GM04503 (cell line): ENCODE measurements around the gene BCKDHB.

Experiments
- DNase-seq: peaks from one replicate; pipeline ENCODE4 v3.0.0-alpha.2; 2012; ENCODE audit warnings: low read depth

Gene BCKDHB

GRCh38 chr6:80151635-80152034 is 45.2 kb downstream of the BCKDHB start:
- DNase-seq: no peak

- no peak for DNase-seq
Observed at GRCh38 chr6:80154160-80154559, 47.7 kb downstream of the BCKDHB start.

GRCh38 chr6:80156221-80156620 is 49.8 kb downstream of the BCKDHB start:
- no peak for DNase-seq

DNA sequence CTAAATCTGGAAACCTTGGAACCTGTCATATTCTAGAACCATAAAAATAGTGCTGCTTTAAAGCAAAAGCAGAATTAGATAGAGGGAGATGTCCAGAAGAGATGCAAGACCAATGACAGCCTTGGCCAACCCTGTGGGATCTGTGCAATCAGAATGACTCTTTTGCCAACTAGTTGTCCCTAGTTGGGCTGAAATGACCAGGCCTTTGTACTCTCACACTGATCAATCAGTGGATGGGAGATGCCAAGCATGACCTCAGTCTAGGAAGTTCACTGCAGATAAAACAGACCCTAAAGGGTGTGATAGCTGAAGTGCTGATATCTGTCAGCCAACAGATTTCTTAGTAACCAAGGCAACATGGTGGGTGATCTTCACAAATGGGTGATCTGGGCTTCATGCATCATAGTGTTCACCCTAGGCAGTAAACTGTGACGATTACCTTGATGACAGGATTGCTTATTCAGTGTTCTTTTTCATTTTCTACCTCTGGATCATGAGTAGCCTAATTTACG is 52.1 kb downstream of the BCKDHB start:
- no peak for DNase-seq

GRCh38 chr6:80161434-80161833 is 55.0 kb downstream of the BCKDHB start:
- no peak for DNase-seq

DNA sequence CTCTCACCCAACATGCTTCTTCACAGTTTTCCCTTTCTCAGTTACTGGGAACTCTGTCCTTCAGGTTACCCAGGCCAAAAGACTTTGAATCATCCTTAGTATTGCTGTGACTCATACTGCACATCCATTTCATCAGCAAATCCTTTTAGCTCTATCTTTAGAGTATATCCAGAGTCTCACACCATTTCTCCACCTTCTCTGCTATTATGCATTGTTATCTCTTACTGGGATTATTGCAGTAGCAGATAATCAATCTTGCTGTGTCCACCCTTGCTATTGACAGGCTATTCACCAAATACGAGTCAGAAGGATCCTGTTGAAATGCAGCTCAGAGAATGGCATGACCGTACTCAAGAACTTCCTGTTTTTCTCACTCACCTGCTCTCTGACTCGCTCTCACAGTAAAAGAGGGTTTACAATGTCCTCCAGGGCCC is 57.3 kb downstream of the BCKDHB start:
- peak; percentile 65 for DNase-seq

DNA sequence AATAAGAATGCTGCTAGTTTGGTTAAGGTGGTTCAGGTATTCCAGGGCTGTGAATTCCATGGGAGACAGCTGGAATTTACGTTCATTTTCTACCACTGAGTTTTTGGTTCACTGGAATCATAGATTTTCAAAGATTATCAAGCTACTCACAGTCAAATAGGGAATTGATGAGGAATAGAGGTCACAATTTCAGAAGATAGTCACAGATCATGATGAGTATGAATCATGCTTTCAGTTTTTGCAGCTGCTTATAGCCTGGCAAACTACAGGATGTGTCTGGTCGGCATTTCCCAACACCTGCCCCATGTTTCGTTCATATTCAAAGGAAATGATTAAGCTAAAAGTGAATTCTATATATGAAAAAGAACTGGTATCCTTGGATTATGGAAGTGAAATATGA is 58.7 kb downstream of the BCKDHB start:
- DNase-seq: no peak

DNA sequence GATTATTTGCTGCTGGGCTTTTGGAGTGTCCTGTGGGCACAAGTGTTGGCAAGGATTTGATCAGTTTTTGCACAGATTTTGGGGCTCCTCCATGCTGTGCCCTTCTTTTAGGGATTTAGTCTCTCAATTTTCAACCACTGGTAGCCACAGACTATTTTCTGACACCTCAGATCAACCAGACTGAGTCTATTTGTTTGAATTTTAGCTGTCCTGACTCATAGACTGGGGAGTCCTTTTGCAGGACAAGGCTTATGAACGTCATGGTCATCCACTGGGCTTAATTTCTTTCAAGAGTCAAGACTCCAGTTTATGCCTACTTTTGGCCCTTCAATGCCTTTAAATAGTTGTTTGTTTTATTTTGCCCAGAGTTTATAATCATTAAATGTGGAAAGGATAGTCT is 59.3 kb downstream of the BCKDHB start:
- no peak for DNase-seq

DNA sequence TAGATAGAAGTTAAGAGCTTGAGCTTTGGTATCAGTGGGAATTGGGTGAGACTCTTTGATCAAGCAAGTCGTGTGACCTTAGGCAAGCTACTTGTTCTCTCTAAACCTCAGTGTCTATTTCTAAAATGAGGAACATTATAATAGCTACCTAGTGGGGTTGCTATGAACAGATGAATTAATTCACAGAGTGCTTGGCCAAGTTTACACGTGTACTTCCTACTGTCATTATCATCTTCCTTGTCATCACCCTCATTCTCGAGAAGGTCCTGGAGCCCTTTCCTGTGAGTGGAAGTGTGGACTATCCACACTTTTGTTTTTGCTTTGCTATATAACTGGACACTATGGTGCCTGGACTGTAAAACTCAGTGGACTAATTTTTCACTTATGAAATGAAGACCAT is 64.0 kb downstream of the BCKDHB start:
- DNase-seq: no peak

DNA sequence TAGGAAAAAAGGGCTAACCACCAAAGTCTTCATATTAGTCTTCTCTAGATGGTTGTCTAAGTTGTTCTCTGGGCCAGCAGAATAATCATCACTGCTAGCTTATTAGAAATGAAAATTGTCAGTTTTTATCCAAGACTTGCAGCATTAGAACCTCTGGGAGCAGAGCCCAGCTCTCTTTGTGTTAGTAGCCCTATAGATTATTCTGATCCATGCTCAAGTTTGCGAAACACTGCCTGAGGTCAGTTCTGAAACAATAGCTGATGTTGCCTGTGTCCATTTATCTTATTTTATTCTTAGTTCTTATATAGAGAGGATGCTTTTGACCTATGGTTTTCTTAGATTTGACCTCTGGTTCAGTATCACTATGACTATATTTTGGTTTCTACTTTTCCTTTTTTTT is 66.9 kb downstream of the BCKDHB start:
- no peak for DNase-seq

DNA sequence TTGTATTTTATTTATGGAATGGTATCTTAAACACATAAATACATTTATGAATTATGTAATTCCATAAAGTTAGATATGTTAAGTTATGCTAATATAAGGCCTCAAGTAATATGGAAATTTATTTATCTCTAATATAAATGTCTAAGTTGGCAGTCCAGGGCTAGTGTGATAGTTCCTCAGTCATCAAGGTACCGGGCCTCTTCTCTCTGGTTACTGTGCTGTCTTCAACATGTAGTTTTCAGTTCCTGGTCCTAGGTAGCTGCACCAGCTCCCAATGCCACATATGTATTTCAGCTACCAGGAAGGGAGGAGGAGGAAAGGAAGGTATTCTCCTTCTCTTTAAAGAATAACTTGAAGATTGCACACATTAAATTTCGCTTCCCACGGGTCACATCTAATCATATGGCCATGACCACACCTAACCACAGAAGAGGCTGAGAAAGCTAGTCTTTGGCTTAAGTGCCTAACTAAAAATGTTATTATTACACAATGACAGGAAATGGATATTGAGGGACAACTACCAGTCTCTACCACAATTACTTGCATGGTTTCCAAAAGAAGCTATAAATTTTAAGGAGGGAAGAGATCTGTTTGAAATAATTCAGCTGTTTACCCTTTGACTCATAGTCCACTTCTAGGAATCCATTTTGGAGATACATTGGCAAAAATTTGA is 68.6 kb downstream of the BCKDHB start:
- peak; percentile 86 for DNase-seq

- no peak for DNase-seq
Observed at GRCh38 chr6:80179695-80180094, 73.2 kb downstream of the BCKDHB start.

DNA sequence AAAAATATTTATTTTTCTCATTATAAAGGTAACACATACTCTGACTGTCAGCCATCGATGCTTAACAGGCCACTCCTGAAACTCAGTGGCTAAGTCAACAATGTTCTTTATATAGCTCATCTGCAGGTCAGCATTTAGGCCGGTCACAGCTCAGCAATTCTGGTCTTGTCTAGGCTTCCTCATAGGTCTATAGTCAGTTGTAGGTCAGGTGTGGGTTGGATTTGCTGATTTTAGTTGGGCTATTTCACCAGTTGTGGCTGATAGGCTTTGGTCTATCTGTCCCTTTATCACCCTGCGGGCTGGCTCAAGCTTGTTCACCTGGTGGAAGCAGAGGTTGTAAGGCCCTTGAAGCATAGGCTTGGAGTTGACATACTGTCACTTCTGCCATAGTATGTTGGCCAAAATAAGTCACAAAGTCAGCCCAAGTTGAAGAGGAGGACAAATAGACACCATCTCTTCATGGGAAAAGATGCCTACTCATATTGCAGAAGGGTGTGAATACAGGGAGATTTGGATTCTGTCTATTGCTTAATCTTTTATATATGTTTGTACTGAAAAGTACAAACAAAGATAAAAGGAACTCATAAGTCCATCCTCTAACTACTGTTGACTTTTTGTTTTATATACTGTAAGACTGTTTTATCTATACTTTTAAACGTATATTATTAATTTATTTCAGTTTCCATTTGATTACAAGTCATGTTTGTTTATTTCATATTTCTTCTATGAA is 75.0 kb downstream of the BCKDHB start:
- no peak for DNase-seq

GRCh38 chr6:80182308-80182707 is 75.8 kb downstream of the BCKDHB start:
- DNase-seq: no peak

DNA sequence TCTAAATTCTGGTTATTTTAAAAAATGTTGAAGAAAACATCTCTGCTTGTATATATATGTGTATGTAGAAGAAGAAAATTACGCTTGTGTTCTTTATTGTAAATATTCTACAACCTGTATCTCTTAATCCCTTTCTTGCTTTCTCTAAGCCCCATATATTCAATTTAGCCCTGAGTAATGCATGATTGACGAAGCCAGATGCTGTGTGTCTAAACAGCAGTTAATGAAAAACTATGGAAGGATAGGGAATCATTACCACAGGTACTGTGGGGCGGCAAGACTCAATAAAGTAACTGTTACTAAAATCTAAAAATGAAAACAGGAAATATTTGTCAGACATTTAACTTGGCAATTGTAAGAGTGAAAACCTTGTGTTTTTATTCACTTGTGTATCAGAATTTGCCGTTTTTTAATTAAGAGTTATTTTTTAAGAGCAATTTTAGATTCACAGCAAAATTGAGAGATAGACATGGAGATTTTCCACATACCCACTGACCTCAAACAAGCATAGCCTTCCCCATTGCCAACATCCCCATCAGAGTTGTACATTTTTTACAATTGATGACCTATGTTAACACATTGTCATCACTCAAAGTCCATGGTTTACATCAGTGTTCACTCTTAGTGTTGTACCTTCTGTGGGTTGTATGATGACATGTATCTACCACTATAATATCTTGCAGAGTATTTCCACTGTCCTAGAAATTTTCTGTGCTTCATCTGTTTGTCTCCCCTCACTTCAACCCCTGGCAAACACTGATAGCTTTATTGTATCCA is 76.7 kb downstream of the BCKDHB start:
- DNase-seq: no peak

DNA sequence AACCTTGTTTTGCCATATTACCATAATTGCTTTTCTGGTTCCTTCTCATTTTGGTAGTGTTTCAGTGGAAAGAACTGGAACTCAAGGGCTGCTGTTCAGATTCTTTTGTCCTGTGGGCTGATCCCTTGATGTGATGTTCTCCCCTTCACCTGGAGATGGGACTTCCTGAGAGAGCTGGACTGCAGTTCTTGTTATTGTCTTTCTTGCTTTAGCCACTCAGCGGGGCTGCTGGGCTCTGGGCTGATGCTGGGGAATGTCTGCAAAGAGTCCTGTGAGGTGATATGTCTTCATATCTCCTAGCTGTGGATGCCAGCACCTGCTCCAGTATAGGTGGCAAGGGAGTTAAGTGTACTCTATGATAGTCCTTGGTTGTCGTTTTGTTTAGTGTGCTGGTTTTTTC is 79.0 kb downstream of the BCKDHB start:
- no peak for DNase-seq

GRCh38 chr6:80186082-80186481 is 79.6 kb downstream of the BCKDHB start:
- no peak for DNase-seq

DNA sequence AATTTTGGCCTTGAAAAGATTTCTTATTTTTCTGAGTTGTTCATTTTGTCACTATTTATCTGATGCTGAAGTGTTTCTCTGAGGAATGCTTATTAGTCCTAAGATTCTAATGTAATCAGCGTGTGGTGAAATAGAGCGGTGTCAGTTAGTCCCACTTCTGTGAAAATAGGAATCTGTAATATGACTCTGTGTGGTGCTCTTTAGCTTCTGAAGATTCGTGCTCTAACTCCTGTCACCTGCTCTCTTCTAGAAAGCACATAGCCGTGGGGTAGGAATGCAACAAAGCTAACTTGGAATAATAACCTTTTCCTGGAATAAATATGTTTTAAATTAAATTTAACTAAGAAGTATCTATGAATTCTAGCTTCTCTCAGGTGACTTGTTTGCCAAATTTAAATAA is 90.4 kb downstream of the BCKDHB start:
- no peak for DNase-seq

GRCh38 chr6:80197474-80197873 is 91.0 kb downstream of the BCKDHB start:
- DNase-seq: peak; percentile 50

GRCh38 chr6:80197986-80198385 is 91.5 kb downstream of the BCKDHB start:
- no peak for DNase-seq

GRCh38 chr6:80203283-80203682 is 96.8 kb downstream of the BCKDHB start:
- DNase-seq: no peak

- no peak for DNase-seq
Observed at GRCh38 chr6:80205404-80205803, 98.9 kb downstream of the BCKDHB start.

DNA sequence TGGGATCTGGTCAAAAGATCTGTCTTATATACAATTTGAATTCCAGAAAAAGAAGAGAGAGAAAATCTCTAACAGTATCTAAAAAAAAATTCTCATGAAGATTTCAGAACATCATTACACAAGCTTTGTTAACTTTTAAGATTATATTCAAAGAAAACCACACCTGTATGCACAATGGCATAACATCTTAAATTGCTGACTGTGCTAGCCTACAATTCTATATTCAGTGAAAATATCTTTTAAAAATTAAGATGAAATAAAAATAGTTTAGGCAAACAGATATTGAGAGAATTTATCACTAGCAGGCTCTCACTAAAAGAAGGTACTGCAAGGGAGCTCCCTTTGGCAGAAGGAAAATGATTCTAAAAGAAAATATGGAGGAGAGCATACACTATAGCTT is 100.3 kb downstream of the BCKDHB start:
- no peak for DNase-seq
